Raji (cell line): ENCODE results near the gene KIF19.

Experiments used
- POLR2A ChIP-seq: IDR thresholded peaks from 2 replicates; pipeline ENCODE4 v1.6.1; 2011; ENCODE audit warnings: low read depth, low read length, control low read depth; ENCODE audit not compliant: insufficient read depth

KIF19 gene

DNA sequence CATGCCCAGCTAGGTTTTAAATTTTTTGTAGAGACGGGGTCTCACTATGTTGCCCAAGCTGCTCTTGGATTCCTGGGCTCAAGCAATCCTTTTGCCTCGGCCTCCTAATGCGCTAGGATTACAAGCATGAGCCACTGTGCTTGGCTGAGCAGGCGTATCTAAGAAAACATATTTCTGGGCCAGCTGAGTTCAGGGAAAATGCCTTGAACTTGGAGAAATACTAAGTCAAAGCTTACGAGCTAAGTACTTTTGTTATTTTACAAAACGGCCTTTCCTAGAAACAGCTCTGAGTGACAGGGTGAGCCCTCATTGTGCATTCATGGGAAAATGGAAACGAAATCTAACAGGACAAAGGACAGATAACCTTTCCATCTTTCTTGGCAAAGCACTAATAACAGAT lies 27.2 kb upstream of the KIF19 start:
- TF ChIP-seq POLR2A, result no peak

DNA sequence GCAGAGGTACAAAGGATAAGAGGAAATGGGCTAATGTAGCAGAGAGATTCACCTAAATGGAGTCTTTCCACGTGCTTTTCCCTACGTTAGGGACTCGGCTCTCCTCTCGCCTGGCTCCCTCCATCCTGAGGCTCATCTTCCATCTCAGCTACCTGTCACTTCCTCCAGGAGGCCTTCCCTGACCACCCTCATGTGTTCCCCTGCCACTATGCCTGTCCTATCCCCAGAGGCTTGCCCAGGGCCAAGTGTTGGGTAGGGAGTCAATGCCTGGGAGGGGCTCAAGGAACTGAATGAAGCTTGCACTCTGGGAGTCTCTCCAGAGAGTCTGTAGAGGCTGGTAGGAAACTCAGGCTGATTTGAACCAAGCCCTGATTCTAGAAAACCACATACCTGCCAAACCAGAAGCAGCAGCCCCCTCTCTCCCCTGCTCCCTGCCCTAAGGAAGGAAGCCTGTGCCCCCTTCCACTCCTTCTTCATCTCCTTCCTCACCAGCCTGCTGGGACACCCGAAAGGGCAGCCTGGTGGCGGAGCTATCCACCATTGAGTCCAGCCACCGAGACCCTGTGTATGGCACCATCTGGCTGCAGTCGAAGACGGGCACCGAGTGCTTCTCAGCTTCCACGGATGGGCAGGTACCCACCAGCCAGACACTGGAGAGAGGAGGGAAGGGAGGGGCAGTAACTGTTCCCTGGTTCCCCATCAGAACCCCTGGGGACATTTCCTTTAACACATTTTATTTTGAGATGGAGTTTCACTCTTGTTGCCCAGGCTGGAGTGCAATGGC lies 26.6 kb upstream of the KIF19 start:
- TF ChIP-seq POLR2A, result no peak

- TF ChIP-seq POLR2A, result no peak
These were observed 22.7 kb upstream of the KIF19 start for GRCh38 chr17:74303305-74303704.

DNA sequence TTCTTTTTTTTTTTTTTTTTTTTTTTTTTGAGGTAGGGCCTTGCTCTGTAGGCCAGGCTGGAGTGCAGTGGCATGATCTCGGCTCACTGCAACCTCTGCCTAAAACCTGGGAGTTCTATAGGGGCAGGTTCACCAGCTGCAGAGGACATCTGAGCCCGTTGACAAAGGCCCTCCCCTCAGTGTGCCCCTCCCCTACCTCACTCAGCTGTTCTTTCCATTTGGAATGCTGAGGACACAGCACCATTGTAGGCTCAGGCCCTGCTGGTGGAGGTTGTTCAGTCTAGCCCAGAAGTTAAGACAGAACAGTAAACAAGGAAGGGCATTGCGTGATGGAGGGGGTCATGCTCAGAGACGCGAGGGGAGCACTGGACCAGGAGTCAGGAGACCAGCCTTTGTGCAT lies 21.8 kb upstream of the KIF19 start:
- no peak for TF ChIP-seq POLR2A

- TF ChIP-seq POLR2A, result no peak
These were observed 20.0 kb upstream of the KIF19 start for GRCh38 chr17:74305865-74306654.

- no peak for TF ChIP-seq POLR2A
These were observed 17.8 kb upstream of the KIF19 start for GRCh38 chr17:74307984-74308773.

DNA sequence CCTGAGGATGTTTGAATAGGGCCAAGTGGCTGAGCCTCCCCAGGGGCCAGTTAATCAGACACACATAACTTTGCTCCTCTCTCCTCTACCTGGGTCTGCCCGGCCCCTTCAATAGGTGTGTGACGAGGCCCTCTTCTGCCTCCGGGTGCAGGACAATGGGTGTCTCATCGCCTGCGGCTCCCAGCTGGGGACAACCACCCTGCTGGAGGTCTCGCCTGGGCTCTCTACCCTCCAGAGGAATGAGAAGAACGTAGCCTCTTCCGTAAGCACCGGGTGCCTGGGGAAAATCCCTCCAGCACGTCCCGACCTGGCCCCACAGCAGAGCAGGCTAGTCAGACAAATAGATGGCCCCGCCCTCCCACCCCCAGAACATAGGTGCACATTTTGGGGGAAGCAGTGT lies 16.1 kb upstream of the KIF19 start:
- no peak for TF ChIP-seq POLR2A

GRCh38 chr17:74314877-74315276 lies 11.1 kb upstream of the KIF19 start:
- no peak for TF ChIP-seq POLR2A

- no peak for TF ChIP-seq POLR2A
These were observed 9.8 kb upstream of the KIF19 start for GRCh38 chr17:74316220-74316619.

GRCh38 chr17:74317071-74317470 lies 9.0 kb upstream of the KIF19 start:
- TF ChIP-seq POLR2A, result no peak

DNA sequence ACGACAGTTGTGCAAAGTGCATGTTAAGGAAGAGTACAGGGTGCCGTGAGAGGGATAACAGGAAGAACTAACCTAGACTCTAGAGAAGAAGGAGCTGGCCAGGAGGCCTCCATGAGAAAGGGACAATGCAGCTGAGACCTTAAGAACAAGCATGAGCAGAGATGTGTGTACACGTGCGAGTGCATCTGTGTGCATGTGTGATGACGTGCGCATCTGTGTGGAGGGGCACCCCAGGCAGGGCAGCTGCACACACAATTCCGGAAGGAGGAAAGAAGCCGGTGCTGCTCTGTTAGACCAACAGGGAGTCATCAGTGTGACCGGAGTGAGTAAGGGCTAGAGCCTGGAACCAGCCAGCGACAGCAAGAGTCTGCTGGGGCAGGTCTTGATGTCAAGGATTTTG lies 7.6 kb upstream of the KIF19 start:
- no peak for TF ChIP-seq POLR2A

DNA sequence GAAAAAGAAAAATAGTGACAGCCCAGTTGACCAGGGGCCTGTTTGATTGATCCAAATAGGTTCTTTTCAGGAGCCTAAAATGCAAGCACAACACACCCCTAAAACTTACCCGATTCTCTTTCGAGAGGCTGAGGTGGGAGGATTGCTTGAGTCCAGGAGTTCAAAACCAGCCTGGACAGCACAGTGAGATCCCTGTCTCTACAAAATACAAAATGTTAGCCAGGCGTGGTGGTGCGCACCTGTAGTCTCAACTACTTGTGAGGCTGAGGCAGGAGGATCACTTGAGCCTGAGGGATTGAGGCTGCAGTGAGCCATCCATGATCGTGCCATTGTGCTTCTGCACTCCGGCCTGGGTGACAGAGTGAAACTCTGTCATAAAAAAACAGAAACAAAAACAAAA lies 1.5 kb upstream of the KIF19 start:
- no peak for TF ChIP-seq POLR2A

DNA sequence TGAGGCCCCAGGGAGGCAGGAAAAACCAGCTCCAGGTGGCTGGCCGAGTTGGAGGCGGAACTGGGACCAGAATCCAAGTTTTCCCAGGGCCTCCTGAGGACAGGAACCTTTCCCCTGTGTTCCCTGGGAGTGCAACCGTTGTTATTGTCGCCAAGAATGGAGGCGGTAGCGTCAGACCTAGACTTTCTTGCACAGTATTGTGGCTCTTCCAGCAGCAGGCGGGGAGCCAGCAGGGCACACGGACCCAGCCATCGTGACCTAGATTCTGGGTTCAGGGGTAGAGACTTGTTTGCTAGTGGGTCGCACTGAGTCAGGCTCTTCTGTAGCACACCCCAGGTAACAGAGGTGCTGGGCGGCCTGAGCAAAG lies 667 bp upstream of the KIF19 start:
- TF ChIP-seq POLR2A, result no peak

GRCh38 chr17:74326506-74326905 lies 480 bp downstream of the KIF19 start:
- no peak for TF ChIP-seq POLR2A

- TF ChIP-seq POLR2A, result no peak
These were observed 2.5 kb downstream of the KIF19 start for GRCh38 chr17:74328487-74328886.

DNA sequence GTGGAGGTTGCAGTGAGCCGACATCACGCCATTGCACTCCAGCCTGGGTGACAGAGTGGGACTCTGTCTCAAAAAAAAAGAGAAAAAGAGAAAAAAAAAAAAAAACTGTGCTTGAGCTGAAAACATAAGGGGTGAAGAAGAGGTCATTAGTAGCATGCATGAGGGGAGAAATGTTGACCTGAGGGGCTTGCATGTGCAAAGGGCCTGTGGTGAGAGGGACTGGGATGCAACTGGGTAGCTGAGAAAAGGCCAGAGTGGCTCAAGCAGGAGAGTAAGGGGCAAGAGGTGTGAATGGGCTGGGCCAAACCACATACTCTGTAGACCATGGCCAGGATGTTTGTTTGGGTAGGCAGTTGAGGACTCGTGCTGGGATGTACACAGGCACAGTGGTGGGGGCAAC lies 3.4 kb downstream of the KIF19 start:
- no peak for TF ChIP-seq POLR2A
